Measurements from ENCODE around the gene SNAP23.

- no peak for TF ChIP-seq CTCF (IDR thresholded peaks at IDR 0.05; ENCODE audit: low read depth, low read length, poor library complexity, severe bottlenecking)
- no peak for TF ChIP-seq EZH2phosphoT487 (IDR thresholded peaks at IDR 0.05; ENCODE audit: borderline replicate concordance, low read length)
Measured at GRCh38 chr15:42578984-42579537, 83.6 kb downstream of the SNAP23 start.
